GM23248 (cell line): Measurements from ENCODE around the gene ADAMTSL3. TPM values are rescaled to one million over a fixed set of nuclear protein-coding genes. Genes with fewer than 3 reads are reported as not detected.

Experiments used
- DNase-seq: peaks from one replicate; pipeline ENCODE4 v3.0.0-alpha.2; 2015
- H2AFZ ChIP-seq: fragments of 200-600 bp; sonication (generic); 2 replicates; pipeline ENCODE4 v1.6.1; 2016; ENCODE audit warnings: antibody characterized with exemption
- H3F3A ChIP-seq: fragments of 200-600 bp; sonication (generic); 2 replicates; pipeline ENCODE4 v1.6.1; 2016; ENCODE audit warnings: mild to moderate bottlenecking, antibody characterized with exemption, mixed run types; ENCODE audit not compliant: insufficient read depth
- H3K27ac ChIP-seq: fragments of 200-600 bp; sonication (generic); 2 replicates; pipeline ENCODE4 v1.5.1; 2016; ENCODE audit warnings: mild to moderate bottlenecking
- H3K27me3 ChIP-seq: fragments of 200-600 bp; sonication (generic); replicated peaks from 2 replicates; pipeline ENCODE4 v1.6.1; 2016; ENCODE audit warnings: mild to moderate bottlenecking; ENCODE audit not compliant: insufficient read depth
- H3K36me3 ChIP-seq: fragments of 200-600 bp; sonication (generic); 2 replicates; pipeline ENCODE4 v1.6.1; 2016; ENCODE audit warnings: low read depth, mild to moderate bottlenecking
- H3K4me1 ChIP-seq: fragments of 200-600 bp; sonication (generic); 2 replicates; pipeline ENCODE4 v1.6.1; 2016; ENCODE audit warnings: mild to moderate bottlenecking; ENCODE audit not compliant: insufficient read depth
- H3K4me2 ChIP-seq: fragments of 200-600 bp; sonication (generic); one replicate; pipeline ENCODE4 v1.6.1; 2016; ENCODE audit warnings: mild to moderate bottlenecking; ENCODE audit not compliant: unreplicated experiment
- H3K4me3 ChIP-seq: fragments of 200-600 bp; sonication (generic); 2 replicates; pipeline ENCODE4 v1.5.1; 2016; ENCODE audit warnings: mild to moderate bottlenecking
- H3K79me2 ChIP-seq: fragments of 200-600 bp; sonication (generic); 2 replicates; pipeline ENCODE4 v1.6.1; 2016; ENCODE audit warnings: mild to moderate bottlenecking; ENCODE audit not compliant: insufficient read depth
- H3K9ac ChIP-seq: fragments of 200-600 bp; sonication (generic); 2 replicates; pipeline ENCODE4 v1.6.1; 2016; ENCODE audit warnings: mild to moderate bottlenecking
- H3K9me2 ChIP-seq: fragments of 200-600 bp; sonication (generic); 2 replicates; pipeline ENCODE4 v1.6.1; 2016; ENCODE audit warnings: mixed run types, mild to moderate bottlenecking, moderate library complexity; ENCODE audit not compliant: insufficient read depth
- H3K9me3 ChIP-seq: fragments of 200-600 bp; sonication (generic); one replicate; pipeline ENCODE4 v1.6.1; 2017; ENCODE audit warnings: low read depth
- H4K20me1 ChIP-seq: fragments of 200-600 bp; sonication (generic); 2 replicates; pipeline ENCODE4 v1.6.0; 2016; ENCODE audit not compliant: insufficient read depth
- EZH2 ChIP-seq: fragments of 200-600 bp; sonication (generic); IDR thresholded peaks from 2 replicates; pipeline ENCODE4 v1.6.1; 2018; ENCODE audit warnings: antibody characterized with exemption, mild to moderate bottlenecking; ENCODE audit not compliant: insufficient read depth, poor library complexity, severe bottlenecking
- EZH2phosphoT487 ChIP-seq: fragments of 200-600 bp; sonication (generic); IDR thresholded peaks from 2 replicates; pipeline ENCODE4 v1.6.1; 2018; ENCODE audit warnings: antibody characterized with exemption, moderate library complexity, mild to moderate bottlenecking, low read depth; ENCODE audit not compliant: insufficient read depth
- WGBS, 2 experiments: methylation state at CpG; one replicate each; pipeline ENCODE4 v1.1.6; 2015 to 2017; ENCODE audit warnings: low lambda C conversion rate in 2 of 2, low coverage in 1 of 2; ENCODE audit errors: missing lambda C conversion rate in 2 of 2; 5-methylcytosine and 5-hydroxymethylcytosine counted together
- in situ Hi-C: fragments of 300-500 bp; cut with MboI; formaldehyde crosslinking; loops from 2 replicates; pipeline ENCODE4 v1.15.0; 2020
- polyA plus RNA-seq: library from polyadenylated mRNA; unstranded; fragments of >200 nt; fragmentation: Nextera tagmentation; extraction: Ambion mirVana; gene quantifications from 2 replicates; pipeline ENCODE4 v1.2.1, GENCODE V29; 2016
- total RNA-seq: library from RNA; depleted of rRNA; stranded (reverse); fragments of >200 nt; shearing (Covaris generic); gene quantifications from 2 replicates; pipeline ENCODE4 v1.2.3, GENCODE V29; 2014

The ADAMTSL3 gene
- total and polyA plus RNA-seq, 2 experiments from 2014 or later, result not detected

- WGBS, 2 experiments, result 44 to 48% methylated on average over 9 of the region's 9 CpGs
- H3K4me3 ChIP-seq, result no peak overlapping the region
Observed at GRCh38 chr15:83685916-83686332, 32.0 kb downstream of the ADAMTSL3 start.

GRCh38 chr15:83688201-83688600, 34.3 kb downstream of the ADAMTSL3 start:
- no peak overlapping the region for H3K27ac ChIP-seq
- no peak overlapping the region for H2AFZ ChIP-seq
- H3K4me2 ChIP-seq, result no peak overlapping the region
- H3K36me3 ChIP-seq, result no peaks in the 10 kb centered on the region
- in situ Hi-C loops, result no loop called here
- no peaks in the 10 kb centered on the region for H4K20me1 ChIP-seq
- no peaks in the 10 kb centered on the region for H3K9me2 ChIP-seq
- no peaks in the 10 kb centered on the region for H3K9me3 ChIP-seq
- no peaks in the 10 kb centered on the region for H3K27me3 ChIP-seq
- H3K9ac ChIP-seq, result no peak overlapping the region
- H3K4me1 ChIP-seq, result no peaks in the 10 kb centered on the region
- TF ChIP-seq EZH2 (no peak), EZH2phosphoT487 (no peak)
- no peaks in the 10 kb centered on the region for H3F3A ChIP-seq
- 30 to 36% methylated on average over 4 of the region's 4 CpGs for WGBS, 2 experiments
- no peak for DNase-seq
- no peaks in the 10 kb centered on the region for H3K79me2 ChIP-seq
- no peak overlapping the region for H3K4me3 ChIP-seq

More at GRCh38 chr15:83685916-83686332, 32.0 kb downstream of the ADAMTSL3 start:
- no peak overlapping the region for H3K4me2 ChIP-seq
- H3K36me3 ChIP-seq, result no peaks in the 10 kb centered on the region
- no peaks in the 10 kb centered on the region for H3F3A ChIP-seq
- H3K9ac ChIP-seq, result no peak overlapping the region
- no peak overlapping the region for H2AFZ ChIP-seq
- in situ Hi-C loops, result no loop called here
- TF ChIP-seq EZH2, result no peak
- no peak for TF ChIP-seq EZH2phosphoT487
- DNase-seq, result no peak
- no peaks in the 10 kb centered on the region for H3K27me3 ChIP-seq
- no peaks in the 10 kb centered on the region for H3K9me3 ChIP-seq
- no peaks in the 10 kb centered on the region for H3K4me1 ChIP-seq
- no peaks in the 10 kb centered on the region for H4K20me1 ChIP-seq
- H3K79me2 ChIP-seq, result no peaks in the 10 kb centered on the region
- H3K27ac ChIP-seq, result no peak overlapping the region
- no peaks in the 10 kb centered on the region for H3K9me2 ChIP-seq

- no peaks in the 10 kb centered on the region for H3K9me3 ChIP-seq
- DNase-seq, result no peak
- H3F3A ChIP-seq, result no peaks in the 10 kb centered on the region
- no peak for TF ChIP-seq EZH2phosphoT487
- TF ChIP-seq EZH2, result no peak
- in situ Hi-C loops, result no loop called here
- WGBS, 2 experiments, result 52 to 59% methylated on average over 4 of the region's 4 CpGs
- no peak overlapping the region for H3K9ac ChIP-seq
- H2AFZ ChIP-seq, result no peak overlapping the region
- no peak overlapping the region for H3K27ac ChIP-seq
- no peaks in the 10 kb centered on the region for H3K27me3 ChIP-seq
- no peaks in the 10 kb centered on the region for H3K4me1 ChIP-seq
- no peak overlapping the region for H3K4me3 ChIP-seq
- no peaks in the 10 kb centered on the region for H3K36me3 ChIP-seq
- no peak overlapping the region for H3K4me2 ChIP-seq
- H3K79me2 ChIP-seq, result no peaks in the 10 kb centered on the region
- no peaks in the 10 kb centered on the region for H4K20me1 ChIP-seq
- H3K9me2 ChIP-seq, result no peaks in the 10 kb centered on the region
Observed at GRCh38 chr15:83690676-83691075, 36.8 kb downstream of the ADAMTSL3 start.

GRCh38 chr15:83692746-83693581, 39.0 kb downstream of the ADAMTSL3 start:
- no peak overlapping the region for H2AFZ ChIP-seq
- H3K36me3 ChIP-seq, result no peaks in the 10 kb centered on the region
- H3K4me1 ChIP-seq, result no peaks in the 10 kb centered on the region
- no peak overlapping the region for H3K27ac ChIP-seq
- 18 to 19% methylated on average over 10 of the region's 10 CpGs for WGBS, 2 experiments
- TF ChIP-seq EZH2 (no peak), EZH2phosphoT487 (no peak)
- no peak for DNase-seq
- H3K27me3 ChIP-seq, result no peaks in the 10 kb centered on the region
- H3F3A ChIP-seq, result no peaks in the 10 kb centered on the region
- no peaks in the 10 kb centered on the region for H4K20me1 ChIP-seq
- in situ Hi-C loops, result no loop called here
- no peaks in the 10 kb centered on the region for H3K9me3 ChIP-seq
- H3K9me2 ChIP-seq, result no peaks in the 10 kb centered on the region
- no peak overlapping the region for H3K9ac ChIP-seq
- H3K79me2 ChIP-seq, result no peaks in the 10 kb centered on the region
- H3K4me2 ChIP-seq, result no peak overlapping the region
- no peak overlapping the region for H3K4me3 ChIP-seq
